CD4-positive, alpha-beta T cell treated with Interleukin-17A for 4 hours (primary cell): Measurements from ENCODE around the gene BTNL8.
"Not testable (repeated sequence)": the region's sequence is repeated elsewhere in the genome, so short reads cannot be mapped to it uniquely, and the experiment has no call there.

Experiments used
- DNase-seq: peaks from one replicate; pipeline ENCODE4 v3.0.0-alpha.2; 2020; ENCODE audit warnings: mixed read lengths

Gene BTNL8

GRCh38 chr5:180885845-180886529, 13.0 kb upstream of the BTNL8 start:
- not testable (repeated sequence) for DNase-seq

GRCh38 chr5:180889381-180889780, 9.6 kb upstream of the BTNL8 start:
- DNase-seq, result no peak

DNA sequence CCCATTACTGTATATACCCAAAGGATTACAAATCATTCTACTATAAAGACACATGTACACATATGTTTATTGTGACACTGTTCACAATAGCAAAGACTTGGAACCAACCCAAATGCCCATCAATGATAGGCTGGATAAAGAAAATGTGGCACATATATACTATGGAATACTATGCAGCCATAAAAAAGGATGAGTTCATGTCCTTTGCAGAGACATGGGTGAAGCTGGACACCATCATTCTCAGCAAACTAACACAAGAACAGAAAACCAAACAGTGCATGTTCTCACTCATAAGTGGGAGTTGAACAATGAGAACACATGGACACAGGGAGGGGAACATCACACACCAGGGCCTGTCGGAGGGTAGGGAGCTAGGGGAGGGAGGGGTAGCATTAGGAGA, 3.6 kb upstream of the BTNL8 start:
- not testable (repeated sequence) for DNase-seq

DNA sequence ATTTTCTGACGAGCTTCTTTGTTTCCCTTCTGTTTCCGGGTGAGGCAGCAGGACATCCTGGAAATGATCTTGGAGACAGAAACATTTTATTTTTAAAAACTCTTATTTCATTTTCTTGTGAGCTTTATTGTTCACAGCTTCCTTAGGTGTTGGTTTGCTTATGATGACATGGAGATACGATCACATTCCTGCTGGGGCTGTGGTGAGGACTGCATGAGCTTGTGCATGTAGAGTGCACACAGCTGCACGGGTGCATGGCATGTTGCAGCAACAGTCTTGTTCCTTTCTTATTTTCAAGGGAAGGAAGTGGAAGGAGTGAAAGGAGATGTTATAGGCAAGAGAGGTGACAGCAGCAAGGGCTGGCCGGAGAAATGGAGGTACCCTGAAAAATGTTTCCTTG, 1.2 kb downstream of the BTNL8 start:
- no peak for DNase-seq

GRCh38 chr5:180901319-180902009, 2.5 kb downstream of the BTNL8 start:
- no peak for DNase-seq

GRCh38 chr5:180908400-180908799, 9.4 kb downstream of the BTNL8 start:
- no peak for DNase-seq

DNA sequence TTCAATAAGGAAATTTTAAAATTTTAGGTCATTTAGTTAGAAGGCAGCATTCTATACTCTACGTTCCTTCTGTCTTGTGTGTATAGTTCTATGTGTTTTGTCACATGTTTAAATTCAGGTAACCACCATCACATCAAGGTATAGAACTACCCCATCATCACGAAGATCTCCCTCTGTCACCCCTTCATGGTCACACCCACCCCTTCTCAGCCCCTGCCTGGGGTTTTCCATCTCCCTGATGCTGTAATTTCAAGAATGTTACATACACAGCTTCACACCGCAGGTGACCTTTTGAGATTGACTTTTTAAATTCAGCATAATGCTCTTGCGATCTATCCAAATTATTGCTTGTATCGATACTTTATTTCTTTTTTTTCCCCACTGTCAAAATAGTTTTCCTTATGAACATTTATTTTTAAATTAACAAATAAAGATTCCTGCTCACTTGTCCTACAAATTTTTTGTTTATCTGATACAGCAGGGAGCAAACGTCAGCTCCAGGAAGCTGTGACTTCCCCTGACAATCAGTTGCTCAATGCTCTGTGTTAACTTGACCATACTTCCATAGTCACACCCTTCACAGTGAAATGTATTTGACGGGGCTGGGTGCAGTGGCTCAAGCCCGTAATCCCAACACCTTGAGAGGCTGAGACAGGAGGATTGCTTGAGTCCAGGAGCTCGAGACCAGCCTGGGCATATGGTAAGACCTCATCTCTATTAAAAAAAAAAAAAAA, 10.2 kb downstream of the BTNL8 start:
- DNase-seq, result no peak

DNA sequence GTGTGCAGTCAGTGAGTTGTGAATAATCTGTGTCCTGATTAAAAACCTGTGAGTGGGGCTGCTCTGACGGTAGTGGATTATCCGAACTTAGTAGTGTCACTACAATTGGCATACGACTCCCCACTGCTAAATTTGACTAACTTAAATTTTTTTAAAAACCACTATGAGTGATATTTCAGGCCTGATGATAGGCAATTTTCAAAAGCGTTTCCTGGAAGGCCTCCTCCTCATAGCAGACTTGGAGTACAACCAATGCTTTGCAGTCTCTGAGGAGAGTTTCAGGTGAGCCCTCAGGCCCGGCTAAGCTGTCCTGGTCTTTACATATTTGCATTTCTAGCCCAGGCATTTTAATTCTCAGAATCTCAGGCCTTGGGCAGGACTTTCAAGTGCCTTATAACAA, 10.8 kb downstream of the BTNL8 start:
- DNase-seq, result no peak

- DNase-seq, result no peak
Measured at GRCh38 chr5:180910182-180910581, 11.2 kb downstream of the BTNL8 start.

DNA sequence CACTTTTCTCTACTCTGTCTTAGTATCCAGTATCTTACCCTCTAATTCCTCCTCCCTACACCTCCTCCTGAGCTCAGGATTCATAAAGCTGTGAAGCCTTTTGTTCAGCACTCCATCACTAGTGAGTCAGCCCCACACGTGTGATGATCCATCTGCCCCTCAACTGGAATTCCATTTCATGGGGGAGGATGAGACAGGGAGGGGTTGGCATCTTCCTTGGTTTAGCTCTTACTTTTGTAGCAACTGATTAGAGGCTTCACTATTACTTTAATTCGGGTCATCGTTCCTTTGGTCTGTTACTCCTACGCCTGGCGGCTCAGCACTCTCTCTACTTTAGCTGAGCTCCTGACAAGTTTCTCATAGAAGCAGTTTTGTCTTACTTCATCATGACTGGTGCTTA, 11.8 kb downstream of the BTNL8 start:
- DNase-seq, result no peak

- DNase-seq, result no peak
Measured at GRCh38 chr5:180914646-180915045, 15.7 kb downstream of the BTNL8 start.

- DNase-seq, result no peak
Measured at GRCh38 chr5:180915924-180916323, 17.0 kb downstream of the BTNL8 start.

GRCh38 chr5:180918380-180918779, 19.4 kb downstream of the BTNL8 start:
- DNase-seq, result no peak

GRCh38 chr5:180920710-180921109, 21.8 kb downstream of the BTNL8 start:
- no peak for DNase-seq

DNA sequence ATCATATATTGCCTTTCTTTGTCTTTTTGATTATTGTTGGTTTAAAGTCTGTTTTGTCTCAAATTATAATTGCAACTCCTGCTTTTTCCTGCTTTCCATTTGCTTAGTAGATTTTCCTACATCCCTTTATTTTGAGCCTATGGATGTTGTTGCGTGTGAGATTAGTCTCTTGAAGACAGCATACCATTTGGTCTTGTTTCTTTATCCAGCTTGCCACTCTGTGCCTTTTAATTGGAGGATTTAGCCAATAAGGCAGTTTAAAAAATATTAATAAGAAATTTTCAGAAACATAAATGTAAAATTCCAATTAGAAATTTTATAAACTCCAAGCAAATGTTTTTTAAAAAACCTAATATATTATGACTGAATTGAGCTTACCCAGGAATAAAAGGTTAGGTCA, 24.0 kb downstream of the BTNL8 start:
- no peak for DNase-seq

DNA sequence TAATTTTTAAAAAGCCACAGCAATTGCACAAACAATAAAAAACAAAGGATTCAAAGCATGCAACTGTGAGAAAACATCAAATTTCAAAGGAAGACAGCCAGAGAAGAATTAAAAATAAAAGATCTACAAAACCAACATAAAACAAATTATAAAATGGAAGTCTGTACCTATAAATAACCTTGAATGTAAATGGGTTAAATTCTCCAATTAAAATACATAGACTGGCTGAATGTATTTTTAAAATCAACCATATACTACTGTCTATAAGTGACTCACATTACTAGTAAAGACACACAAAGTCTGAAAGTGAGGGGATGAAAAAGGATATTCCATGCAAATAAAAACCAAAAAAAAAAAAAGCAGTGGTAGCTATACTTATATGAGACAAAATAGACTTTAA, 33.7 kb downstream of the BTNL8 start:
- DNase-seq, result no peak

GRCh38 chr5:180935203-180935602, 36.2 kb downstream of the BTNL8 start:
- DNase-seq, result no peak

GRCh38 chr5:180938294-180938693, 39.3 kb downstream of the BTNL8 start:
- DNase-seq, result no peak

- DNase-seq, result no peak
Measured at GRCh38 chr5:180950291-180950949, 51.5 kb downstream of the BTNL8 start.

GRCh38 chr5:180959661-180960060, 60.7 kb downstream of the BTNL8 start:
- no peak for DNase-seq

GRCh38 chr5:180960209-180960608, 61.2 kb downstream of the BTNL8 start:
- DNase-seq, result no peak

DNA sequence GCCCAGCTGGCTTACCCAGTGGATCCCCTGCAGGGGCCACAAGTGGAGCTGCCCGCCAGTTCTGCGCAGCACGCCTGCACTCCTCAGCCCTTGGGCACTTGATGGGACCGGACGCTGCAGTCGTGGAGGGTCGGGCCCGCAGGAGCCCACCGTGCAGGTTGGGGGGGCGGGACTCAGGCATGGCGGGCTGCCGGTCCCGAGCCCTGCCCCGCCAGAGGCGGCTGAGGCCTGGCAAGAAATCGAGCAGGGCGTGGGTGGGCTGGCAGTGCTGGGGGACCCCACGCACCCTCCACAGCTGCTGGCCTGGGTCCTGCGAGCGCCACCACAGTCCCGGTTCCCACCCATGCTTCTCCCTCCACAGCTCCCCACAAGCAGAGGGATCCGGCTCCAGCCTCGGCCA, 70.4 kb downstream of the BTNL8 start:
- DNase-seq, result no peak

GRCh38 chr5:180970336-180970735, 71.4 kb downstream of the BTNL8 start:
- no peak for DNase-seq

DNA sequence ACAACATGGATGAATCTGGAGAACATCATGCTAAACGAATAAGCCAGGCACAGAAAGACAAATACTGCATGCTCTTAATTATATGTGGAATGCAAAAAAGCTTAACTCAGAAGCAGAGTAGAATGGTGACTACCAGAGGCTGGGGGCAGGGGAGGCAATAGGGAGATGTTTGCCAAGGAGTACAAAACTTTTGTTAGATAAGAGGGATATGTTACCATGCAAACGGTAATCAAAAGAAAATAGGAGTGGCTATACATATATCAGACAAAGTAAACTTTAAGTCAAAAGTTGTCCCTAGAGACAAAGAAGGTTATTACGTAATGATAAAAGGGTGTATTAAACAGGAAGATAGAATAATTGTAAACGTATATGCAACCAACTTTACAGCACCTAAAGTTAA, 71.9 kb downstream of the BTNL8 start:
- DNase-seq, result no peak
